HepG2 (cell line): Measurements from ENCODE around the gene SAMD4A.

Experiments
- BRD4 ChIP-seq: sonication (generic); formaldehyde crosslinking; IDR thresholded peaks from 2 replicates; pipeline ENCODE4 v1.4.0; 2020; ENCODE audit warnings: missing genetic modification reagents
- MIXL1 ChIP-seq: IDR thresholded peaks from 2 replicates; pipeline ENCODE4 v1.6.1; 2016
- TF ChIP-seq, protein P1 (sequence below): IDR thresholded peaks from 2 replicates; pipeline ENCODE4 v1.6.1; 2016
- TF ChIP-seq, protein P2 (sequence below): sonication (generic); formaldehyde crosslinking; IDR thresholded peaks from 2 replicates; pipeline ENCODE4 v1.5.0; 2020; ENCODE audit warnings: mild to moderate bottlenecking, missing genetic modification reagents, moderate library complexity

DNA sequence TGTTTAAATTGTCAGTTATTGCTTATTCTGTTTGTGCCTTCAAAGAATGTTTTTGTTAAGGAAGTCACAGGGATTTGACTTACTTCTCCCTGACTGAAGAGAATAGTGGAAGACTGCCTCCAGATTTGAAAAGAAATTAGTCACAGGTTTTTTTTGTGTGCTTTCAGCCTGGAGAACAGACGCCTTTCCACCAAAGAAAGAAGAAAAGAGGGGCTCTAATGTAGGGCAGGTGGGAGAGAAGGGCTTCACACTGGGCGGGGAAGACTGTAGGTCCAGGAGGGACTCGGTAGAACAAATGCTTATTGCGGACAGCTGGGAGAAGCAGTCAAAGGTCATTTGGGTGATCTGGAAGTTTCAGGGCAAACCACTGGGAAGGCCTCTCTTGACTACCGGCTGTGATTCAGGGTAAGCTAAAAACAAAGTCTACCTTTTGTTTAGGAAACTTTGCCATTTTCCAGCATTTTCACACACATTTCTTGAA is 76.8 kb downstream of the SAMD4A start:
- TF ChIP-seq, protein P1, sequence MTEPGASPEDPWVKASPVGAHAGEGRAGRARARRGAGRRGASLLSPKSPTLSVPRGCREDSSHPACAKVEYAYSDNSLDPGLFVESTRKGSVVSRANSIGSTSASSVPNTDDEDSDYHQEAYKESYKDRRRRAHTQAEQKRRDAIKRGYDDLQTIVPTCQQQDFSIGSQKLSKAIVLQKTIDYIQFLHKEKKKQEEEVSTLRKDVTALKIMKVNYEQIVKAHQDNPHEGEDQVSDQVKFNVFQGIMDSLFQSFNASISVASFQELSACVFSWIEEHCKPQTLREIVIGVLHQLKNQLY (CRISPR knock-in tag), result no peak
- TF ChIP-seq, protein P2, sequence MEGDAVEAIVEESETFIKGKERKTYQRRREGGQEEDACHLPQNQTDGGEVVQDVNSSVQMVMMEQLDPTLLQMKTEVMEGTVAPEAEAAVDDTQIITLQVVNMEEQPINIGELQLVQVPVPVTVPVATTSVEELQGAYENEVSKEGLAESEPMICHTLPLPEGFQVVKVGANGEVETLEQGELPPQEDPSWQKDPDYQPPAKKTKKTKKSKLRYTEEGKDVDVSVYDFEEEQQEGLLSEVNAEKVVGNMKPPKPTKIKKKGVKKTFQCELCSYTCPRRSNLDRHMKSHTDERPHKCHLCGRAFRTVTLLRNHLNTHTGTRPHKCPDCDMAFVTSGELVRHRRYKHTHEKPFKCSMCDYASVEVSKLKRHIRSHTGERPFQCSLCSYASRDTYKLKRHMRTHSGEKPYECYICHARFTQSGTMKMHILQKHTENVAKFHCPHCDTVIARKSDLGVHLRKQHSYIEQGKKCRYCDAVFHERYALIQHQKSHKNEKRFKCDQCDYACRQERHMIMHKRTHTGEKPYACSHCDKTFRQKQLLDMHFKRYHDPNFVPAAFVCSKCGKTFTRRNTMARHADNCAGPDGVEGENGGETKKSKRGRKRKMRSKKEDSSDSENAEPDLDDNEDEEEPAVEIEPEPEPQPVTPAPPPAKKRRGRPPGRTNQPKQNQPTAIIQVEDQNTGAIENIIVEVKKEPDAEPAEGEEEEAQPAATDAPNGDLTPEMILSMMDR, result no peak
- TF ChIP-seq MIXL1 (no peak), BRD4 (CRISPR knock-in tag) (no peak)
